HG03432 (cell line): ENCODE data around the gene FBXW4.

Source experiments
- ATAC-seq: cut with Tn5 transposase; IDR thresholded peaks from one replicate; pipeline ENCODE4 v1.9.1; 2021; ENCODE audit warnings: mild to moderate bottlenecking, moderate library complexity; ENCODE audit not compliant: unreplicated experiment

The FBXW4 gene

GRCh38 chr10:101569323-101569621 is 125.7 kb downstream of the FBXW4 start:
- ATAC-seq = no peak

DNA sequence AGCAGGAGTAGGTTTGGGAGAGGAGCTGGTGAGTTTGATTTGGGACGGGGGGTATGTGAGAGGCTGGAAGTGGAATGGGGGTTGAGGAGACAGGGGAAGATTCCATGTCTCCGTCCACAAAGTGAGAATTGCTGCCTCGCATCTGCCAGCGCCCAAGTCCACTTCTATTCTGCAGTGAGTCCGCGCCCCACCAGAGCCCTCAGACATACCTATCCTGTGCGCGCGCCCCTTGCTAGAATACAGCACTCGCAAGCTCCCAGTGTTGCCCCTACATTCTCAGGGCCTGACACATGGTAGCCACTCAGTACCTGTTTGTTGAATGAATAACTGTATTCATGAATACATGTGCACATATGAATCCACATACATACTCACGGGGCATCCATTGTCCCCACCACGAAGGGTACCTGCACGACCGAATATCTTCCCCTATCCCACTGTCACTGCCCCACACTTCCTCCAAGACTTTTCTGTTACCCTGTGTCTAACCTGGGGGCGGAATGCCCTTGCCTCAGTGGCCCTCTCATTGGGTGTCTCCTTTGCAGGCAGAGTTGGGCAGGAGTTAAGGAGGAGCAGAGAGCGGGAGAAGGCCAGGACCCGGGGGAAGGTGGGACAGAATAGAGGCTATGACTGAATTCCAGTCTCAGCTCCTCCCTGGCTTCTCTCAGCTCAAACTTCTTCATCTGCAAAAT is 126.8 kb downstream of the FBXW4 start:
- no peak for ATAC-seq

GRCh38 chr10:101567165-101568006 is 127.6 kb downstream of the FBXW4 start:
- no peak for ATAC-seq

DNA sequence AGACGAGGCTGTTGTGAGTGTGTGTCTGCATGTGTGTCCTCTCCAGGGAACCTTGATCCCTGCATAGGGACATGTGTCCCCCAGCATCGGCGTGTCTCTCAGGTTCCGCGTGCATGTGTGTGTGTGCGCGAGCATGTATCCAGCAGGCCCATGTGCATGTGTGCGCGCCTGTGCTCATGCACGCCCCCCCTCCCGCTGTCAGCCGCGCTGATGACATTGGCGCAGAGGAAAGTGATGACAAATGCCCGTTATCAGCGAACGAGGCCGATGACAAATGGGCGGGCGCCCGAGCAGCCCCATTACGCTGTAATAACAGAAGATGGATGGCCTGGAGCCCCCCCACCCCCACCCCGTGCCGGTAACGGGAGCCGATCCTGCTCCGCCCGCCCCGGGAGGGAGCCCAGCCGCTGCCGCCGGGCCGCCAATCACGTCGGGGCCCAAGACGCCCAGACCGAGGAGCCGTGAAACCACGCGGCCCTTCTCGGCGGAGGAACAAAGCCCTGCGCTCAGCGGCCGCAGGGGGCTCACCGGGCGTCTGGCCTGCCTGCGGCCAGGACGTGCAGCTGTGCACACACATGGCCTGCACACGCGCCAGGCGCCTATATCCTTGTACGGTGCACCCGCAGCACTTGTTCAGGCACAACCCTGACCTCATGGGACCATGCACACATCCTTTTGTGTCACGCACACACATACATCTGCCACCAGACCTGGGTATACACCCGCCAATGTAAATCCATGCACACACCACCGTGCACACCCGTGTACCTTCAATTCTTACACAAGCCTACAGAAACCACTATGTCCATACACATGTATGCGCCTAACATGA is 128.4 kb downstream of the FBXW4 start:
- ATAC-seq = no peak

GRCh38 chr10:101565936-101566332 is 129.0 kb downstream of the FBXW4 start:
- ATAC-seq = no peak

DNA sequence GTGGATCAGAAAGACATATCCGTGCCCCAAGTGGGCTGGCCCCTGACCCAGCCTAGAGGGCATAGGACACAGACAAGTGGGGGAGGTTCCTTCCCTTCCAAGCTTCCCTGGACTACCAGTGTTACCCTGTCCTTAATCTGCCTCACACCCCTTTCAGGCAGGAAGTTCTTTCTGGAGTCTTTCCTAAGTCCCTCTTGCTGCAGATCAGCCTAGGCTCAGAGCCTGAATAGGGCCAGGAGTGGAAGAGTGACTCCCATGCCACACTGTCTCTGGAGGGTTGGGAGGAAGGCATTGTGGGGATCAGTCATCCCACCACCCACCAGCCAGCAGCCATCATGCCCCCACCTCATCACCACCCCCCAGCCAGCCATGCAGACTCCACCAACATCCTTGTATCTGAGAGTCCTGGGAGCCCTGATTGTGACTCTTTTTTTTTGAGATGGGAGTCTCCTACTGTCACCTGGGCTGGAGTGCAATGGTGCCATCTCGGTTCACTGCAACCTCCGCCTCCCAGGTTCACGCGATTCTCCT is 129.5 kb downstream of the FBXW4 start:
- ATAC-seq = no peak

DNA sequence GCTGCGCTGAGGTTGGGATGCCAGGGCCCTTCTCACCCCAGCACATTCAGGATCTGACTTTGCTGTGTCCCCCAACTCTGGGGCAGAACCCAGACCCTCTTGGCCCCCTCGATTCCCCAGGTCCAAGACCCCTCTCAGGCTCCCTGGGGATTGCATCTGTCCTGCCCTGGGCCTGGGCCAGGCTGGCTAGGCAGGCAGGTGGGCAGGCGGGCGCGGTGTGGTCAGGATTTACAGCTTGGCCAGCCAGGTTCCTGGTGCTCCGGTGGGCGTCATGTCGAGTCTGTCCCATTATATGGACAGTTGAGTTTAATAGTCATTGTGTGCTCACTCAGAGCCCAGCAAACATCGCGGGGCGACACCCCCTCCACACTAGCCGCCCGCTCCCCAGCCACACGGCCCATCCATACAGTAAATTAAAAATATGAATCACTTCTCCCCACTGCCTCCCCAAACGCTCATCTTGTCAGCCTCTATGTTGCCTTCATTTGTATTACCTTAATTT is 130.4 kb downstream of the FBXW4 start:
- ATAC-seq = no peak

GRCh38 chr10:101563497-101564040 is 131.4 kb downstream of the FBXW4 start:
- ATAC-seq = no peak

GRCh38 chr10:101563007-101563406 is 132.0 kb downstream of the FBXW4 start:
- no peak for ATAC-seq

DNA sequence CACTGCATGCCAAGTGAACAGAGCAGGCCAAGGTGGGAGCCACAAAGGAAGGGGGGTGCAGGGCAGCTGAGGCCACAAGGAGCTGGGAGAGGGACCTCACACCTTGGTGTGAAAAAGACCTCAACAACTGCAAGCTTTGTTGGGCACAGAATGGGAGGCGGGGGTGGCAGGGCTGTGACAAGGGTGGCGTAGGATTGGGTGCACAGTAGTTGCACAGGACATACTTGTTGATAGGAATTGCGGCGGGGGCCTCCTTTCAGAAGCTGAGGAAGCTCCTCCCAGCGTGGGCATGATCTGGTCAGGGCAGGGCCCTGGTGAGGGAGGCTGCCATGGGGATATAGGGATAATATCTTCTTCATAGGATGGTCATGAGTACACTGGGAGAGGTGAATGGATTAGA is 132.7 kb downstream of the FBXW4 start:
- ATAC-seq = no peak

GRCh38 chr10:101561068-101561915 is 133.7 kb downstream of the FBXW4 start:
- no peak for ATAC-seq
